KMS-11 (cell line): ENCODE measurements around the gene CTNNA1.

Experiments used
- H2AFZ ChIP-seq: fragments of 200-600 bp; sonication (generic); 2 replicates; pipeline ENCODE4 v1.6.1; 2016; ENCODE audit warnings: antibody characterized with exemption, mixed run types, low read depth
- H3K27ac ChIP-seq: fragments of 200-600 bp; sonication (generic); 2 replicates; pipeline ENCODE4 v1.6.1; 2016; ENCODE audit warnings: mild to moderate bottlenecking, mixed run types
- H3K27me3 ChIP-seq: fragments of 200-600 bp; sonication (generic); 2 replicates; pipeline ENCODE4 v1.6.1; 2017; ENCODE audit warnings: mild to moderate bottlenecking, low read depth, mixed run types, moderate library complexity; ENCODE audit not compliant: insufficient read depth
- H3K36me3 ChIP-seq: fragments of 200-600 bp; sonication (generic); 2 replicates; pipeline ENCODE4 v1.6.1; 2017; ENCODE audit warnings: mild to moderate bottlenecking, mixed run types; ENCODE audit not compliant: insufficient read depth
- H3K4me1 ChIP-seq: fragments of 200-600 bp; sonication (generic); 2 replicates; pipeline ENCODE4 v1.6.1; 2016; ENCODE audit warnings: mild to moderate bottlenecking, low read depth, mixed run types; ENCODE audit not compliant: poor library complexity, severe bottlenecking
- H3K4me2 ChIP-seq: fragments of 200-600 bp; sonication (generic); 2 replicates; pipeline ENCODE4 v1.7.0; 2016; ENCODE audit warnings: mild to moderate bottlenecking, mixed run types
- H3K4me3 ChIP-seq: fragments of 200-600 bp; sonication (generic); IDR thresholded peaks from 2 replicates; pipeline ENCODE4 v1.6.1; 2017; ENCODE audit warnings: low read depth, low read length, mixed read lengths; ENCODE audit not compliant: insufficient read depth
- H3K79me2 ChIP-seq: fragments of 200-600 bp; sonication (generic); 2 replicates; pipeline ENCODE4 v1.6.1; 2016; ENCODE audit warnings: low read depth, mixed run types; ENCODE audit not compliant: insufficient read depth
- H3K9ac ChIP-seq: fragments of 200-600 bp; sonication (generic); 2 replicates; pipeline ENCODE4 v1.6.1; 2016; ENCODE audit warnings: mild to moderate bottlenecking, mixed run types
- H4K20me1 ChIP-seq: fragments of 200-600 bp; sonication (generic); 2 replicates; pipeline ENCODE4 v1.6.1; 2016; ENCODE audit warnings: mild to moderate bottlenecking, mixed run types; ENCODE audit not compliant: insufficient read depth
- CTCF ChIP-seq: fragments of 200-600 bp; sonication (generic); conservative IDR thresholded peaks from 2 replicates; pipeline ENCODE4 v1.6.1; 2017; ENCODE audit warnings: low read depth, mild to moderate bottlenecking, antibody characterized with exemption, low read length, moderate library complexity, mixed read lengths

Gene CTNNA1

GRCh38 chr5:138927544-138927943, 174.3 kb downstream of the CTNNA1 start:
- Histone ChIP-seq H3K4me1 (no peaks in the 10 kb centered on the region), H4K20me1 (no peaks in the 10 kb centered on the region), H2AFZ (no peak overlapping the region), H3K9ac (no peak overlapping the region), H3K27ac (no peak overlapping the region), H3K27me3 (no peaks in the 10 kb centered on the region), H3K79me2 (no peaks in the 10 kb centered on the region), H3K4me3 (no peak overlapping the region), H3K36me3 (no peaks in the 10 kb centered on the region), H3K4me2 (no peak overlapping the region)
- no peak for TF ChIP-seq CTCF

DNA sequence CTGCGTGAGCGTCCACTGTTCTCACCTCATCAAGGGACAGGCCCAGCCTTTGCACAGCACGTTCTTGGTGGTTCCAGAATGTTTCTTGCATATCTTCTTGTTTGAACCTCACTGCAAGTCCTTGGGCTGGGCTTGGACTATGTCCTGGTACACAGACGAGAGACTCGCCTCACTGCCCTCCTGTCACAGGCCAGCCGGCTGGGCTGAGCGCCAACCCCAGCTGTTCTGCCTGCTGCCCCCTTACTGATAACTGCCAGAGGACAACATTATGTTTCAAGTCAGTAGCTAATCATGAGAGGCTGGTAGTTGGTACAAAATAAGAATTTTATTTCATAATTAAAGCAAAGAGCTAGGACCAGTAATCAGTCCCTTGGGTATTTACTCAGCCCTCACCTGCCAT, 174.8 kb downstream of the CTNNA1 start:
- no peak overlapping the region for H3K4me3 ChIP-seq
- no peak for TF ChIP-seq CTCF
- no peak overlapping the region for H3K27ac ChIP-seq
- no peaks in the 10 kb centered on the region for H3K36me3 ChIP-seq
- no peak overlapping the region for H3K9ac ChIP-seq
- no peaks in the 10 kb centered on the region for H3K79me2 ChIP-seq
- no peak overlapping the region for H3K4me2 ChIP-seq
- no peaks in the 10 kb centered on the region for H3K27me3 ChIP-seq
- no peak overlapping the region for H2AFZ ChIP-seq
- H4K20me1 ChIP-seq: no peaks in the 10 kb centered on the region
- H3K4me1 ChIP-seq: no peaks in the 10 kb centered on the region

DNA sequence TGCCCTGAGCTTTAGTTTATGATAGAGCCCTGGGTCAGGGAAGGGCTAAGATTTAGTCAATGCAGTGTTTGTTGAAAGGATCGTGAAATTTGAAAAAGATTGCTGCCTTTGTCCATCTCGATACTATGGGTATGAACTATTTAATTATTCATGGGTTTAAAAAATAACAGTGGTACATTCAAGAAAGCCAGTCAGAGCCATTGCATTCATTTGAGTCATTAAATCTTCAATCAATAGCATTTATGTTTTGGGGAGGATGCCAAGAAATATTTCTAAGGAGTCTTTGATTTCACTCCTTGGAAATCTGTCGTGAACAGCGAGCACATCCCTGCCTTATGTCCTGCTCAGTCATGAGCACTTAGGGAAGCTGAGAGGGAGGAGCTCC, 176.3 kb downstream of the CTNNA1 start:
- no peak overlapping the region for H3K4me3 ChIP-seq
- TF ChIP-seq CTCF: no peak
- no peaks in the 10 kb centered on the region for H3K36me3 ChIP-seq

DNA sequence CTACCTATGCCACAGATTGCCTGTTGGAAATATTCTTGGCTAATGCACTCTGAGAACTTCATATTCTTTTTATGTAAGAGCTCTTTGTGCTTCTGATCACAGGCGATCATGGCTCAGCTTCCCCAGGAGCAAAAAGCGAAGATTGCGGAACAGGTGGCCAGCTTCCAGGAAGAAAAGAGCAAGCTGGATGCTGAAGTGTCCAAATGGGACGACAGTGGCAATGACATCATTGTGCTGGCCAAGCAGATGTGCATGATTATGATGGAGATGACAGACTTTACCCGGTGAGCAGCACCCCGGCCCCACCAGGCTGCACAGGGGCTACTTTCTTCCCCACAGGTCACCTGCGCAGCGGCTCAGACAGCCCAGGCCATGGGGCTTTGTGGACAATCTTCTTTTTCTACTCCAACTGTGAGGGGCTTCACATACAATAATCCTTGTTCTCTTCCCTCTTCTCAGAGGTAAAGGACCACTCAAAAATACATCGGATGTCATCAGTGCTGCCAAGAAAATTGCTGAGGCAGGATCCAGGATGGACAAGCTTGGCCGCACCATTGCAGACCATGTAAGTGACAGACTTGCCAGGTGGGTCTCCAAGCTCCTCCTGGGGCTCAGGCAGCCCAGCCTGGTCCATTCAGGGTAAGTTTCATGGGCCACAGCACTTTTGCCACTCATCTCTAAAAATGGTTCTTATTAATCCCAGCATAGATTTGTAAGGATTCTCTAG, 177.3 kb downstream of the CTNNA1 start:
- H2AFZ ChIP-seq: no peak overlapping the region
- H3K4me1 ChIP-seq: no peaks in the 10 kb centered on the region
- H3K4me3 ChIP-seq: no peak overlapping the region
- H3K9ac ChIP-seq: no peak overlapping the region
- no peaks in the 10 kb centered on the region for H3K27me3 ChIP-seq
- no peaks in the 10 kb centered on the region for H4K20me1 ChIP-seq
- H3K36me3 ChIP-seq: no peaks in the 10 kb centered on the region
- H3K4me2 ChIP-seq: no peak overlapping the region
- H3K79me2 ChIP-seq: no peaks in the 10 kb centered on the region
- H3K27ac ChIP-seq: no peak overlapping the region
- no peak for TF ChIP-seq CTCF

More for the DNA sequence above, 176.3 kb downstream of the CTNNA1 start:
- no peaks in the 10 kb centered on the region for H3K79me2 ChIP-seq
- H3K27ac ChIP-seq: no peak overlapping the region
- no peaks in the 10 kb centered on the region for H3K4me1 ChIP-seq
- no peak overlapping the region for H2AFZ ChIP-seq
- no peaks in the 10 kb centered on the region for H3K27me3 ChIP-seq
- H4K20me1 ChIP-seq: no peaks in the 10 kb centered on the region
- H3K9ac ChIP-seq: no peak overlapping the region
- H3K4me2 ChIP-seq: no peak overlapping the region
